Immature natural killer cell (primary cell): ENCODE results near the gene DAGLA. TPM values are rescaled to one million over a fixed set of nuclear protein-coding genes. Genes with fewer than 3 reads are reported as not detected.
A peak's percentile ranks its signal among the peaks of the same experiment; 100 is the strongest.

ENCODE experiments used
- DNase-seq, 3 donors: peaks; one replicate each; pipeline ENCODE4 v3.0.0; 2022; ENCODE audit warnings: mixed read lengths in 1 of 3
- H3K27ac Mint-ChIP-seq, 6 donors: one replicate each; pipeline ENCODE4 v1.8.0; 2020; ENCODE audit warnings: mixed read lengths in 6 of 6, mild to moderate bottlenecking in 5 of 6, inconsistent platforms in 4 of 6, moderate library complexity in 3 of 6
- H3K27me3 Mint-ChIP-seq, 3 donors: one replicate each; pipeline ENCODE4 v1.8.0; 2020 to 2021; ENCODE audit warnings: low read depth in 3 of 3, mild to moderate bottlenecking in 3 of 3, mixed read lengths in 3 of 3, moderate library complexity in 3 of 3, inconsistent platforms in 1 of 3
- H3K36me3 Mint-ChIP-seq, 3 donors: one replicate each; pipeline ENCODE4 v1.8.0; 2020; ENCODE audit warnings: mixed read lengths in 3 of 3, inconsistent platforms in 2 of 3, mild to moderate bottlenecking in 2 of 3
- H3K4me1 Mint-ChIP-seq, 2 donors: one replicate each; pipeline ENCODE4 v1.8.0; 2020; ENCODE audit warnings: inconsistent platforms in 2 of 2, mild to moderate bottlenecking in 2 of 2, mixed read lengths in 2 of 2, moderate library complexity in 1 of 2
- H3K4me3 Mint-ChIP-seq, 5 donors: one replicate each; pipeline ENCODE4 v1.8.0; 2020; ENCODE audit warnings: mild to moderate bottlenecking in 5 of 5, mixed read lengths in 5 of 5, inconsistent platforms in 3 of 5, moderate library complexity in 3 of 5
- H3K9me3 Mint-ChIP-seq, 6 donors: one replicate each; pipeline ENCODE4 v1.8.0; 2020; ENCODE audit warnings: mild to moderate bottlenecking in 6 of 6, mixed read lengths in 6 of 6, inconsistent platforms in 4 of 6, moderate library complexity in 3 of 6
- polyA plus RNA-seq, 3 donors: library from polyadenylated mRNA; unstranded; fragments of 300-500 nt; fragmentation: Illumina TruSeq; gene quantifications; one replicate each; pipeline ENCODE4 v1.2.3, GENCODE V29; 2021

Gene DAGLA
- polyA plus RNA-seq, 3 donors from 2014 or later: not detected

DNA sequence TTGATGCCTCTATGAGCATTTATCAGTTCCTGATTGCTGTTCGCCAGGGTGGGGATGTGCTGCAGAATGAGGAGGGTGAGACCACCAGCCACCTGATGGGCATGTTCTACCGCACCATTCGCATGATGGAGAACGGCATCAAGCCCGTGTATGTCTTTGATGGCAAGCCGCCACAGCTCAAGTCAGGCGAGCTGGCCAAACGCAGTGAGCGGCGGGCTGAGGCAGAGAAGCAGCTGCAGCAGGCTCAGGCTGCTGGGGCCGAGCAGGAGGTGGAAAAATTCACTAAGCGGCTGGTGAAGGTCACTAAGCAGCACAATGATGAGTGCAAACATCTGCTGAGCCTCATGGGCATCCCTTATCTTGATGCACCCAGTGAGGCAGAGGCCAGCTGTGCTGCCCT is 115.3 kb downstream of the DAGLA start:
- DNase-seq: no peak
- Mint-ChIP-seq H3K36me3 (no peaks in the 10 kb centered on the region), H3K4me1 (peaks cover 22 to 36% of the 10 kb centered on the region in 2 donors), H3K27ac (peak overlapping the region in 2 of 6 donors; percentile 40 to 45), H3K27me3 (peaks cover 0 to 11% (median 4%) of the 10 kb centered on the region in 3 donors), H3K9me3 (no peaks in the 10 kb centered on the region), H3K4me3 (peak overlapping the region in 1 of 5 donors; percentile 24)

GRCh38 chr11:61795876-61796526 is 115.8 kb downstream of the DAGLA start:
- no peak for DNase-seq
- no peak overlapping the region for H3K4me3 Mint-ChIP-seq
- no peaks in the 10 kb centered on the region for H3K36me3 Mint-ChIP-seq
- peak overlapping the region in 2 of 6 donors; percentile 21 to 28 for H3K27ac Mint-ChIP-seq
- H3K9me3 Mint-ChIP-seq: no peaks in the 10 kb centered on the region
- peaks cover 23 to 32% of the 10 kb centered on the region in 2 donors for H3K4me1 Mint-ChIP-seq
- H3K27me3 Mint-ChIP-seq: peaks cover 0 to 11% (median 4%) of the 10 kb centered on the region in 3 donors

Other genes with a start within 250 kb of the DAGLA start
- gene LRRC10B, start 171.6 kb upstream of the DAGLA start, polyA plus RNA-seq: not detected
- not detected for gene SYT7, start 99.3 kb upstream of the DAGLA start, polyA plus RNA-seq
- 1 to 10 TPM in 1 of 3 donors, under 1 TPM in 1, not detected in 1; 0.43 to 2.4 TPM for gene MYRF, start 72.2 kb downstream of the DAGLA start, polyA plus RNA-seq
- 100 to 1,000 TPM; 160 to 274 (median 225) TPM for gene TMEM258, start 112.2 kb downstream of the DAGLA start, polyA plus RNA-seq
- 10 to 100 TPM; 20.3 to 31.3 (median 24.6) TPM for gene FEN1, start 112.5 kb downstream of the DAGLA start, polyA plus RNA-seq
- 10 to 100 TPM; 11.5 to 18.7 (median 17.7) TPM for gene FADS1, start 136.6 kb downstream of the DAGLA start, polyA plus RNA-seq
- 10 to 100 TPM; 21.9 to 28.7 (median 22.0) TPM for gene FADS2, start 147.9 kb downstream of the DAGLA start, polyA plus RNA-seq
- 1 to 10 TPM; 3.2 to 6.2 (median 3.9) TPM for gene FADS3, start 211.2 kb downstream of the DAGLA start, polyA plus RNA-seq
- gene RAB3IL1, start 237.2 kb downstream of the DAGLA start, polyA plus RNA-seq: not detected